Adipocyte (in vitro differentiated cells): Measurements from ENCODE around the gene RGS3.

ENCODE experiments used
- DNase-seq: peaks from one replicate; pipeline ENCODE4 v3.0.0-alpha.2; 2015; ENCODE audit warnings: low read depth
- H3K27me3 ChIP-seq: replicated peaks from 2 replicates; pipeline ENCODE4 v1.7.0; 2013; ENCODE audit warnings: mild to moderate bottlenecking, low read length, moderate library complexity; ENCODE audit not compliant: control insufficient read depth, insufficient read depth
- H3K36me3 ChIP-seq: 2 replicates; pipeline ENCODE4 v1.7.0; 2013; ENCODE audit warnings: low read length, mild to moderate bottlenecking, moderate library complexity; ENCODE audit not compliant: control insufficient read depth, insufficient read depth, severe bottlenecking
- H3K4me1 ChIP-seq: 2 replicates; pipeline ENCODE4 v1.7.0; 2013; ENCODE audit warnings: mild to moderate bottlenecking, low read length, moderate library complexity; ENCODE audit not compliant: control insufficient read depth, insufficient read depth
- H3K4me3 ChIP-seq: 2 replicates; pipeline ENCODE4 v1.7.0; 2013; ENCODE audit warnings: mild to moderate bottlenecking, low read length, moderate library complexity
- H3K9ac ChIP-seq: 2 replicates; pipeline ENCODE4 v1.7.0; 2013; ENCODE audit warnings: mild to moderate bottlenecking, low read length, moderate library complexity
- H3K9me3 ChIP-seq: 2 replicates; pipeline ENCODE4 v1.7.0; 2013; ENCODE audit warnings: mild to moderate bottlenecking, low read length, moderate library complexity; ENCODE audit not compliant: control insufficient read depth

The RGS3 gene

GRCh38 chr9:113578882-113579282 is 115.4 kb downstream of the RGS3 start:
- Histone ChIP-seq H3K9me3 (no peaks in the 10 kb centered on the region), H3K36me3 (peaks cover 6% of the 10 kb centered on the region), H3K4me1 (peaks cover 47% of the 10 kb centered on the region), H3K4me3 (no peak overlapping the region), H3K27me3 (no peaks in the 10 kb centered on the region), H3K9ac (no peak overlapping the region)
- peak; percentile 85 for DNase-seq

GRCh38 chr9:113579283-113580040 is 115.9 kb downstream of the RGS3 start:
- DNase-seq, result peak; percentile 64
- H3K4me3 ChIP-seq, result no peak overlapping the region
- H3K9ac ChIP-seq, result no peak overlapping the region
- H3K4me1 ChIP-seq, result peaks cover 47% of the 10 kb centered on the region
- peaks cover 12% of the 10 kb centered on the region for H3K36me3 ChIP-seq
- H3K9me3 ChIP-seq, result no peaks in the 10 kb centered on the region
- no peaks in the 10 kb centered on the region for H3K27me3 ChIP-seq

GRCh38 chr9:113580041-113580953 is 116.8 kb downstream of the RGS3 start:
- Histone ChIP-seq H3K9ac (no peak overlapping the region), H3K4me3 (no peak overlapping the region), H3K9me3 (no peaks in the 10 kb centered on the region), H3K27me3 (no peaks in the 10 kb centered on the region), H3K36me3 (peaks cover 13% of the 10 kb centered on the region), H3K4me1 (peaks cover 47% of the 10 kb centered on the region)
- DNase-seq, result peak; percentile 52

GRCh38 chr9:113580954-113581311 is 117.4 kb downstream of the RGS3 start:
- peaks cover 47% of the 10 kb centered on the region for H3K4me1 ChIP-seq
- no peaks in the 10 kb centered on the region for H3K9me3 ChIP-seq
- H3K27me3 ChIP-seq, result no peaks in the 10 kb centered on the region
- no peak overlapping the region for H3K9ac ChIP-seq
- DNase-seq, result no peak
- no peak overlapping the region for H3K4me3 ChIP-seq
- H3K36me3 ChIP-seq, result peaks cover 17% of the 10 kb centered on the region

- H3K4me1 ChIP-seq, result peaks cover 46% of the 10 kb centered on the region
- DNase-seq, result no peak
Observed at GRCh38 chr9:113581865-113582697, 118.6 kb downstream of the RGS3 start.

GRCh38 chr9:113582698-113583200 is 119.2 kb downstream of the RGS3 start:
- Histone ChIP-seq H3K4me3 (no peak overlapping the region), H3K9me3 (no peaks in the 10 kb centered on the region), H3K9ac (no peak overlapping the region), H3K27me3 (no peaks in the 10 kb centered on the region), H3K4me1 (peaks cover 39% of the 10 kb centered on the region), H3K36me3 (peaks cover 17% of the 10 kb centered on the region)
- no peak for DNase-seq

More at GRCh38 chr9:113581865-113582697, 118.6 kb downstream of the RGS3 start:
- Histone ChIP-seq H3K27me3 (no peaks in the 10 kb centered on the region), H3K9ac (no peak overlapping the region), H3K36me3 (peaks cover 17% of the 10 kb centered on the region), H3K9me3 (no peaks in the 10 kb centered on the region), H3K4me3 (peak overlapping the region; percentile 4)

- H3K9me3 ChIP-seq, result no peaks in the 10 kb centered on the region
- no peak overlapping the region for H3K4me3 ChIP-seq
- H3K27me3 ChIP-seq, result no peaks in the 10 kb centered on the region
- H3K36me3 ChIP-seq, result peaks cover 19% of the 10 kb centered on the region
- H3K9ac ChIP-seq, result no peak overlapping the region
- H3K4me1 ChIP-seq, result peaks cover 29% of the 10 kb centered on the region
- no peak for DNase-seq
Observed at GRCh38 chr9:113583511-113584427, 120.2 kb downstream of the RGS3 start.

- DNase-seq, result no peak
- H3K4me1 ChIP-seq, result peaks cover 22% of the 10 kb centered on the region
- no peak overlapping the region for H3K9ac ChIP-seq
- no peak overlapping the region for H3K4me3 ChIP-seq
- peaks cover 19% of the 10 kb centered on the region for H3K36me3 ChIP-seq
- H3K9me3 ChIP-seq, result no peaks in the 10 kb centered on the region
- no peaks in the 10 kb centered on the region for H3K27me3 ChIP-seq
Observed at GRCh38 chr9:113584428-113585084, 121.0 kb downstream of the RGS3 start.

- no peak for DNase-seq
- H3K9ac ChIP-seq, result no peak overlapping the region
- no peaks in the 10 kb centered on the region for H3K9me3 ChIP-seq
- peaks cover 19% of the 10 kb centered on the region for H3K36me3 ChIP-seq
- no peaks in the 10 kb centered on the region for H3K27me3 ChIP-seq
- no peak overlapping the region for H3K4me3 ChIP-seq
- peaks cover 17% of the 10 kb centered on the region for H3K4me1 ChIP-seq
Observed at GRCh38 chr9:113585085-113585442, 121.5 kb downstream of the RGS3 start.

GRCh38 chr9:113585555-113585954 is 122.0 kb downstream of the RGS3 start:
- peaks cover 19% of the 10 kb centered on the region for H3K36me3 ChIP-seq
- H3K4me1 ChIP-seq, result peaks cover 12% of the 10 kb centered on the region
- H3K9ac ChIP-seq, result no peak overlapping the region
- DNase-seq, result no peak
- no peaks in the 10 kb centered on the region for H3K9me3 ChIP-seq
- no peak overlapping the region for H3K4me3 ChIP-seq
- no peaks in the 10 kb centered on the region for H3K27me3 ChIP-seq
